ENCODE results near the gene HECTD4.

HECTD4 gene

GRCh38 chr12:112183141-112184021, 198.8 kb downstream of the HECTD4 start:
- TF ChIP-seq, protein P1, sequence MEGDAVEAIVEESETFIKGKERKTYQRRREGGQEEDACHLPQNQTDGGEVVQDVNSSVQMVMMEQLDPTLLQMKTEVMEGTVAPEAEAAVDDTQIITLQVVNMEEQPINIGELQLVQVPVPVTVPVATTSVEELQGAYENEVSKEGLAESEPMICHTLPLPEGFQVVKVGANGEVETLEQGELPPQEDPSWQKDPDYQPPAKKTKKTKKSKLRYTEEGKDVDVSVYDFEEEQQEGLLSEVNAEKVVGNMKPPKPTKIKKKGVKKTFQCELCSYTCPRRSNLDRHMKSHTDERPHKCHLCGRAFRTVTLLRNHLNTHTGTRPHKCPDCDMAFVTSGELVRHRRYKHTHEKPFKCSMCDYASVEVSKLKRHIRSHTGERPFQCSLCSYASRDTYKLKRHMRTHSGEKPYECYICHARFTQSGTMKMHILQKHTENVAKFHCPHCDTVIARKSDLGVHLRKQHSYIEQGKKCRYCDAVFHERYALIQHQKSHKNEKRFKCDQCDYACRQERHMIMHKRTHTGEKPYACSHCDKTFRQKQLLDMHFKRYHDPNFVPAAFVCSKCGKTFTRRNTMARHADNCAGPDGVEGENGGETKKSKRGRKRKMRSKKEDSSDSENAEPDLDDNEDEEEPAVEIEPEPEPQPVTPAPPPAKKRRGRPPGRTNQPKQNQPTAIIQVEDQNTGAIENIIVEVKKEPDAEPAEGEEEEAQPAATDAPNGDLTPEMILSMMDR (IDR thresholded peaks at IDR 0.05; ENCODE audit: insufficient read depth, low read depth, low read length, missing control alignments) = no peak
- DNase-seq (ENCODE audit: low read depth) = peak; percentile 71
- H3K4me3 ChIP-seq (ENCODE audit: low read depth, low read length) = no peak overlapping the region

GRCh38 chr12:112182499-112182898, 199.7 kb downstream of the HECTD4 start:
- no peak overlapping the region for H3K4me3 ChIP-seq (ENCODE audit: low read depth, low read length)
- TF ChIP-seq, protein P1 (IDR thresholded peaks at IDR 0.05; ENCODE audit: insufficient read depth, low read depth, low read length, missing control alignments) = no peak
- DNase-seq (ENCODE audit: low read depth) = peak; percentile 44

- TF ChIP-seq, protein P1 (IDR thresholded peaks at IDR 0.05; ENCODE audit: insufficient read depth, low read depth, low read length, missing control alignments) = no peak
- no peak overlapping the region for H3K4me3 ChIP-seq (ENCODE audit: low read depth, low read length)
- no peak for DNase-seq (ENCODE audit: low read depth)
Observed at GRCh38 chr12:112180422-112180821, 201.8 kb downstream of the HECTD4 start.

DNA sequence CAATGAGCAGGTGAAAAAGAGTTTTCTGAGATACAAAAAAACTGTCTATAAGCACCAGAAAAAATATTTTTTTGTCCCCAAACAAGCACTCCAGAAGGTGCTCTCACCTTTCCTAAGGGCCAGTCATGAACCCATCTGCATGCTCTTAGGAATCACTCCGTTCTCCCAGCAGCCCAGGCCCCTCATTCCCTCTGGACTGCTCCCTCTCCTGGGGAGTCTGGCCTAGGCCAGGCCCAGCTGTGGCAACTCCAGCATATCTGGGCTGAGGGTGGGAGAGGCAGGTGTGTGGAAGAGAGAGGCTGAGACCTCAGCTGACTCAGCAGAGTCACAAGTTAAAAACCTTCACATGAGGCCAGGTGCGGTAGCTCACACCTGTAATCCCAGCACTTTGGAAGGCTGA, 202.3 kb downstream of the HECTD4 start:
- TF ChIP-seq, protein P1 (IDR thresholded peaks at IDR 0.05; ENCODE audit: insufficient read depth, low read depth, low read length, missing control alignments) = no peak
- no peak for DNase-seq (ENCODE audit: low read depth)
- H3K4me3 ChIP-seq (ENCODE audit: low read depth, low read length) = no peak overlapping the region

DNA sequence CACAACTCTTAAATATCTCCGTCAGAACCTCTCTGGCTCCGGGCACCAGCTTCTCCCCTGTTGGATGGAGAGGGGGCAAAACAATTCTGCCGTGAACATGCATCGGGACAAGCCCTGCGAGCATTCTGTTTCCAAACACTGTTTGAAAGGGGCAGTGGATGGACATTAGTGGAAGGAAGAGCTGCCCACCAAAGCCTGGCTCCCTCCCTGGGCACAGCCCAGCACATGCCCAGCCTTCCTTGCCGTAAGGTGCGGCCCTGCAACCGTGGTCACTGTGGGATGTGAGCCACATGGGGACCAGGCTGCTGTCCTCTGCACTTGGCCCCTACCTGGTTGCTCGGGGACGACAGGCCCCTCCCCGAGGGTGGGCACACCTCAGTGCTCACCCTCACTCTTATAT, 202.9 kb downstream of the HECTD4 start:
- no peak for DNase-seq (ENCODE audit: low read depth)
- TF ChIP-seq, protein P1 (IDR thresholded peaks at IDR 0.05; ENCODE audit: insufficient read depth, low read depth, low read length, missing control alignments) = no peak
- H3K4me3 ChIP-seq (ENCODE audit: low read depth, low read length) = no peak overlapping the region

GRCh38 chr12:112178796-112179195, 203.4 kb downstream of the HECTD4 start:
- no peak overlapping the region for H3K4me3 ChIP-seq (ENCODE audit: low read depth, low read length)
- DNase-seq (ENCODE audit: low read depth) = no peak
- TF ChIP-seq, protein P1 (IDR thresholded peaks at IDR 0.05; ENCODE audit: insufficient read depth, low read depth, low read length, missing control alignments) = no peak
